ES-I3 (cell line): Measurements from ENCODE around the gene DAZAP1.
"Not testable (repeated sequence)": the region's sequence is repeated elsewhere in the genome, so short reads cannot be mapped to it uniquely, and the experiment has no call there.

Source experiments
- H3K36me3 ChIP-seq: 2 replicates; pipeline ENCODE4 v1.6.1; 2013; ENCODE audit warnings: mild to moderate bottlenecking, low read length, control low read depth, moderate library complexity; ENCODE audit not compliant: insufficient read depth
- H3K4me1 ChIP-seq: 2 replicates; pipeline ENCODE4 v1.6.1; 2013; ENCODE audit warnings: mild to moderate bottlenecking, control low read depth, low read length; ENCODE audit not compliant: insufficient read depth
- H3K9ac ChIP-seq: 2 replicates; pipeline ENCODE4 v1.6.1; 2013; ENCODE audit warnings: low read depth, mild to moderate bottlenecking, low read length, moderate library complexity
- H3K9me3 ChIP-seq: 2 replicates; pipeline ENCODE4 v1.6.1; 2013; ENCODE audit warnings: mild to moderate bottlenecking, low read length, moderate library complexity; ENCODE audit not compliant: control insufficient read depth, insufficient read depth

The DAZAP1 gene

DNA sequence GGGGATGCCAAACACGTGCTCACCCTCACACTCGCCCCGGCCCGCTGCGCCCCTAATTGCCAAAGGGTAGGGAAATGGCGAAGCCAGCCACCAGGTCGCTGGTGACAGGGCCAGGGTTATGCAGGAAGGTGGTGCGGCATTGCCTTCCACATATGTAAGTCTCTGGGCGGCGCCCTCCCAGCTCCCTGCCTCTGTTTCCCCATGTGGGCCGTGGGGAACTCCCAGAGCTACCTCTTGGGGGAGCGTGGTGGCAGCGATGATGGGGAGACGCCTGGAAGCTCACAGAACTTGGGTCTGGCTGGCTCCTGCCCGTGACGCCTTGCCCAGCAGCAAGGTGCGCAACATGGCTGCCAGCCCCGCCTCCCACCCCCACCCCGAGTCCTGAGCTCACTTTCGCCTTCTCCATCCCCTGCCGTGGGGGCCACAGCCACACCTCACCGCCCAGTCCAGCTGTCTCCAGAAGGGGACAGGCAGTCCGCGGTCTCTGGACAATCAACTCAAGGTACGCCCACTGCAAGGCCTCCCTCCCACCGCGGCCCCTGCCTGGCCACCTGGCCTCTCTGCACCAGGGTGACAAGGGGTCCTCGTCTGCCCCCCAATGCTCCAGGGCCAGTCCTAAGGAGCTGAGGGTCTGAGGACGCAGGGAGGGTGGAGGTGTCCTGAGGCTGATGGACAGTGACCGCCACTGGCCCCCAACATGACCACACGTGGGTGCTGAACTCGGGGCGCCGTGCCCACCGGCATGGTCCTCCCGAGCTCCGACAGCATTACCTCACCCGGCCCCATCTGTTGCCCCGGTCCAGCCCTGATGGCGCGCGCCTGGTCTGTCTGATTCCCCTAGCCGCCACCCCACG lies 65.1 kb downstream of the DAZAP1 start:
- Histone ChIP-seq H3K36me3 (peaks cover 3% of the 10 kb centered on the region), H3K9ac (no peak overlapping the region), H3K9me3 (no peaks in the 10 kb centered on the region), H3K4me1 (no peaks in the 10 kb centered on the region; the same call in 1 of the 2 replicates)

DNA sequence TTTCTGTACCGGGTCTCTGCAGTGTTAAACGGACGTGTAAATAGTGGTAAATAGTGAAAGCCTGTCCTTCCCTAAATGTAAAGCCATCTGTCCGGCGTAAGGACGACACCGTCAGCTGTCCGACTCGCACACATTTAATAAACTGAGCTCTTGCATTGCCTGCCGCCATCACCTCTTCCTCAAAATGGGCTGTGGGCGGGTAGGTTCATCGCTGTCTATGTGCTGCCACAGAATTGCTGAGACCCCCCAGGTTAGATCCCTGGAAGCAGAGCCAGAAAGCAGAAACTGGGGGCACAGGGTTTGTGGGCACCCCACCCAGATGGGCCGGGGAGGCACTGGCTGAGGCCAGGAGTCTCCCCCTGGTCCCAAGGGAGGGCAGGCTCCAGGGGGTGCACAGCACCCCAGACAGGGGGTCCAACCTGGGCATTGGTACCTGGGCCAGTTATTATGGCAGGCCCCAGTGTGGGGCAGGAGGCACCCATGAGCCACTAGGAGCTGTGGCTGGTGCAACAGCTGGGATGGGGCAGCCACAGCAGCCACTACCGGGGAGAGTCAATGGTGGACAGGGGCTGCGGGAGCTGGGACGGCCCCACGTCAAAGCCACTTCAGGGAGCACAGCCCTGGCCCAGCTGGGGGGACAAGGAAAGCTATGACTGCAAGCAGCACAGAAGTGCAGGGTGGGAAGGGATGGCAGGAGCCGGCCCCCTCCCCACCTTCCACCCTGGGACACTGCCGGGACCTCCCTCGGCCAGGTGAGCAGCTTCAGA lies 65.9 kb downstream of the DAZAP1 start:
- Histone ChIP-seq H3K9me3 (no peaks in the 10 kb centered on the region), H3K36me3 (peaks cover 4% of the 10 kb centered on the region), H3K4me1 (no peaks in the 10 kb centered on the region; the same call in 1 of the 2 replicates), H3K9ac (no peak overlapping the region)

DNA sequence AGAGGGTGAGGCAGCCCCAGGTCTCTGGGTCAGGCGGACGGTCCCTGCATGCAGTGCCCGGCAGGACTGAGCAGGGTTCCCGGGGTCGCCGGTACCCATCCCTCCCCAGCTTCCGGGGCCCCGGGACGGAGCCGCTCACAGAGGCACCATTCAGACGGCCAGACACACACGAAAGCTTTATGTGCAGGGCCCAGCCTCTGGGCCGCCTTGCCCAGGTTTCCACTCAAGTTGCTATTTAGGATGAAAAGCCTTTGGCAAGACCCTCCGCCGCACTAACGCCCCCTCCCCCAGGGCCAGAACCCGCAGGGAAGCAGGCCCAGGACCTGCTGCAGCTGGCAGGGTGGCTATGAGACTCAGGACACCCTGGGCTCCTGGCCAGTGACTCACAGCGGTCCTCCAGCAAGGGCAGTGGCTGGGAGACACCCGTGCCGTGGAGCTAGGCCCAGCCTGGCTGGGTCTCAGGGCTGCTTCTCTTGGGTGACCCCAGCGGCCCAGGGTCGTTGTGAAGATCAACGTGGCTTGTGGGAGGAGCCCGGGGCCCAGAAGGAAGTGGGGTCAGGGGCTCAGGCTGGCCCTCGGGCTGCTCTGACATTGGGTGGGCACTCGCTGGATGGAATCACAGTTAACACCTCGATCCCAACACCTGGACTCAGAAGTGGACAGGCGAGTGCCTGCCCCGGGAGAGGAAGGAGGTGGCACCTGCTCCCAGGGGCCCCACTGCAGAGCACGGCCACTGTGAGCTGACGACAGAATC lies 66.8 kb downstream of the DAZAP1 start:
- Histone ChIP-seq H3K9ac (no peak overlapping the region), H3K9me3 (no peaks in the 10 kb centered on the region), H3K4me1 (no peaks in the 10 kb centered on the region; the same call in 1 of the 2 replicates), H3K36me3 (peaks cover 4% of the 10 kb centered on the region)

DNA sequence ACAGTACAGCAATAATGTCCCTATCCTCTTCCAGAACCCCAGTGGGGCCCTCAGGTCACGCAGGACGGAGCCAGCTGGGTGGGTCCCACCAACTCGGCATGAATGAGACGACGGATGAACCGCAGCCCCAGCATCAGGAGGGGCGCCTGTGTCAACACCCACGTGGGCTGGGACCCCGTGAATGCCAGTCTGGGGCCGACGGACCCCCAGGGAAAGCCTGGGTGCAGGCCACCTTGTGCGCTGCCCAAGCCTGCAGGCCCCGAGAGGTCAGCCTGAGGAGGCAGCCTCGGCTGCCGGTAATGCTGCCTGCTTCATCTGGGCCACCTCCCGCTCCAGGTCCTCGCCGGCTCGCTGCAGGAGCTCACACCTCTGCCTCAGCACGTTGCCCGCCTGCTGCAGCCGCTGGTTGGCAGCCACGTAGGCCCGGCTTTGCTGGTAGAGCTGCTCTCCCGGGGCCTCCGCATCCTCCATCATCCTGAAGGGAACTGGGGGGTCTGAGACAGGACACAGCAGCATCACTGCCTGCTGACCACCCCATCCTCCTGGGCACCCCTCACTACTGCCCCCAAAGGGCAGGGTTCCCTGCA lies 67.5 kb downstream of the DAZAP1 start:
- Histone ChIP-seq H3K9me3 (no peaks in the 10 kb centered on the region), H3K36me3 (peaks cover 4% of the 10 kb centered on the region), H3K4me1 (no peaks in the 10 kb centered on the region; the same call in 1 of the 2 replicates), H3K9ac (no peak overlapping the region)

DNA sequence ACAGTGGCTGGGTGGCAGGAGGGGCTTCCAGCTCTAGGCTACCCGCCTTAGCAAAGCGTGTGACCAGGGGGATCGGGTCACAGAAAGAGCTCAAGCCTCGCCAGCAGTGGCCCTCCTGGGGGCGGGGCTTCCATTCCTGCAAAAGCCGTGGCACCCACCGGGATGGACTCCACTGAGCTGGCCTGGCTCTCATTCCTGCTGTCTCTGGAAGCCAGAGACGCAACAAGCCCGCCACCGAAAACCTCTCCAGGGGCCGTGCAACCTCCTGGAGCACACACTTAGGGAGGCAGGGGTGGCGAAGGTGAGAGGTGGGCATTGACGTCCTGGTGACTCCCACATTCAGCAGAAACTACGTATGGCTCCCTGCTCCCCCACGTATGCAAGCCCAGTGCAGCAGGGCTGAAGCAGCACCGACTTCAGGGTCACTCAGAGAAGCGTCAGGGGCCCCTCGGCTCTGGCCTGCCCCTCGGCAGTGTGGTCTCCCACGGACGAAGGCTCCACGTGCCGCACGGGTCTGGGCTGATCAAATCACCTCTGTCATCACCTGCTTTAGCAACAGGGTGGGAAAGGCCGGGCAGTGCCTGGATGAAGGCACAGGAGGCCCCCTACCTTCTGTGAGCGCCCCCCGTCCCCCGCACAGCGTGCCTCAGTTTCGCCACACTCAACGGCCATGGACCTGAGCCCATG lies 68.5 kb downstream of the DAZAP1 start:
- no peaks in the 10 kb centered on the region for H3K4me1 ChIP-seq
- H3K9me3 ChIP-seq, result no peaks in the 10 kb centered on the region
- H3K9ac ChIP-seq, result no peak overlapping the region
- peaks cover 4% of the 10 kb centered on the region for H3K36me3 ChIP-seq

DNA sequence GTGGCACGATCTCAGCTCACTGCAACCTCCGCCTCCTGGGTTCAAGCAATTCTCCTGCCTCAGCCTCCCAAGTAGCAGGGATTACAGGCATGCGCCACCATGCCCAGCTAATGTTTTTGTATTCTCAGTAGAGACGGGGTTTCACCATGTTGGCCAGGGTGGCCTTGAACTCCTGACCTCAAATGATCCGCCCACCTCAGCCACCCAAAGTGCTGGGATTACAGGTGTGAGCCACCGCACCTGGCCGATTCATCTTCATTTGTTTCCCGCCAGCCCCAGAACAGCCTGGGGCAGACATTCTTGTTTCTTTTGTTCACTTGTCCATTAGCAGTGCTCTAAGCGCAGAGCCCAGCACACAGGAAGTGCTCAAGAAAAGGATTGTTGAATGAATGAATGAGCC lies 69.7 kb downstream of the DAZAP1 start:
- H3K36me3 ChIP-seq, H3K4me1 ChIP-seq, H3K9ac ChIP-seq, H3K9me3 ChIP-seq: not testable (repeated sequence)

DNA sequence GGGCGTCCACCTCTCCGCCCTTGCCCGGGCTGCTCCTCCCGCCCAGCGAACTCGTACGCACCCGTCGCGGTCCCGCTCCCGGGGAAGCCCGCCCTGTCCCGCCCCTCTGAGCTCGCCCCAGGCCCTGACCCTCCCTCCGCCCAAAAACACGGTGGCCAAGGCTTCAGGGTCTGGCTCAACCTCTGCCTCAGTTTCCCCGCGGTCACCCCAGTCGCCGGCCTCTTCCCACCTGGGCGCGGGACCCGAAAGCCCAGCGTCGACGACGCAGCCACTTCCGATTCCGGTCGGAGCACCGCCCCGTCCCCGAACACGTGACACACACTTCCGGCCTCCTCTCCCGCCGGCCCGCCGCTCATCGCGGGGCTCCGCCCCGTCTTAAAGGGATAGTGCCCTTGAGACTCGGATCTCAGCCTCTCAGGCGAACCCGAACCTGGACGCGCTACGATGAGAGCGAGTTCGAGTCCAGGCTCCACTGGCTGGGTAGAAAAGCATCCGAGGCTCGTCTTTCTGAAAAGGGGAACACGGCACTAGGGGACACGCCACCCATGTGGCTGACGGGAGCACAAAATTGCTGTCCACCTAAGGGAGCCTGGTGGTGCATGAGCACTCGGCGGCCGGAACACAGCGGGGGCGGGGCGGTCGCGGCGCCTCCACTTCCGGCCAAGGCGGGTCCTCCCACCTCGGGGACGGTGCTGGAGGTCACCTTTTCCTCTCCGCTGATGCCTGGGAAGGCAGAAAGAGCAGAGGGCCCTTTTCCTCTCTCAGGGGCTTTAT lies 71.7 kb downstream of the DAZAP1 start, which contains the start of gene C19orf25:
Gene C19orf25, minus strand, starts transcription at position 282 of the 774 bp plus-strand sequence. CDS start 312 bp downstream, outside the sequence.
- Histone ChIP-seq H3K9me3 (no peaks in the 10 kb centered on the region), H3K9ac (peak within 1 kb of the TSS; percentile 99), H3K36me3 (peaks cover 4% of the 10 kb centered on the region), H3K4me1 (no peaks in the 10 kb centered on the region)

DNA sequence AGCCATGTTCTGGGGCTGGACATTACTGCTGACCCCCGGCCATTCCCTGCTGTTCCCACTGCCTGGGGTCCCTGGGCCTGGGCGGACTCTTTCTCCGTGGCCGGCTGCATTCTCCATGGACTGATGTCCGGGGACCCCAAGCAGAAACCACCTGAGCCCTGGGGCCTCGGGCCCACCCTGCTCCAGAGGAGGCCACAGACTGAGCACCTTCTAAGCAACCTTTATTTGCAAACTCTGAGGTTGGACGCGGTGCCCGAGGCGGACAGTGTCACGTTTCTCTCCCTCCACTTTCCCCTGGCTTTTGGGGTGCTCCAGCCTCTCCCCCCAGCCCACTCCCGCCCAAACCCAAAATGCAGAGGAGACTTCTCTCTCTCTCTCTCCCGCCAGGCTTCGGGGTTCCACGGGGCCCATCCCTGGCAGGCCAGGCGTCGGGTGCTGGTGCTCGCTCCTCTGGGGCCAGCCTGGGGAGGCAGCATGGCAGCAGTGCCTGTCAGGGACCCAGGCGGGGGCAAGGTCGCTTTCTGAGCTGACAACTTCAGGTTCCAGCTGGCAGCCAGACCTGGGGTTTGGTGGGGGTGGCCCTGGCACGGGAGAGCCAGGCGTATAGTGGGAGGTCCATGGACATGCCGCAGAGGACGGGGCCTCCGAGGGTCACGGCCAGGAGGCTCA lies 74.0 kb downstream of the DAZAP1 start:
- Histone ChIP-seq H3K4me1 (no peaks in the 10 kb centered on the region), H3K36me3 (peaks cover 4% of the 10 kb centered on the region), H3K9me3 (no peaks in the 10 kb centered on the region), H3K9ac (no peak overlapping the region)

DNA sequence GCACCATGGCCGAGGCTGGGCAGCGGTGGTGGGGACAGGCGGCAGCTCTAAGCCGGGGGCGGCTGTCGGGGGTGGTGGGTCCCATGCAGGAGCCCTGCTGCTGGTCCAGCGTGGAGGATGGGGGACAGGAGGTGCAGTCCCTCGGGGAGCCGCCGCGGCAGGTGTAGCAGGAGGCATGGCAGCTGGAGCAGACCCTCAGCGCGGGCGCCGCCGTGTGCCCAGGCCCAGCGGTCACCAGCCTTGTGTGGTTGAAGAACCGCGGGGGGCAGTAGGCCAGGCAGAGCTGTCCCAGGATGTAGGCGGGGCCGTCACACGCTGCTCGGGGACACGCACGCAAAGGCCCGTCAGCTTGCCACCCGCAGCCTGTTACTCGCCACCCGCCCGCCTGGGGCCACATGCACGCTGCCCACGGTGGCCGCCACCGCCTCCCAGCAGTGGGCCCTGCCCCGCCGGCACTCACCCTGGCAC lies 74.5 kb downstream of the DAZAP1 start:
- no peaks in the 10 kb centered on the region for H3K4me1 ChIP-seq
- H3K9me3 ChIP-seq, result no peaks in the 10 kb centered on the region
- H3K9ac ChIP-seq, result no peak overlapping the region
- H3K36me3 ChIP-seq, result peaks cover 4% of the 10 kb centered on the region

DNA sequence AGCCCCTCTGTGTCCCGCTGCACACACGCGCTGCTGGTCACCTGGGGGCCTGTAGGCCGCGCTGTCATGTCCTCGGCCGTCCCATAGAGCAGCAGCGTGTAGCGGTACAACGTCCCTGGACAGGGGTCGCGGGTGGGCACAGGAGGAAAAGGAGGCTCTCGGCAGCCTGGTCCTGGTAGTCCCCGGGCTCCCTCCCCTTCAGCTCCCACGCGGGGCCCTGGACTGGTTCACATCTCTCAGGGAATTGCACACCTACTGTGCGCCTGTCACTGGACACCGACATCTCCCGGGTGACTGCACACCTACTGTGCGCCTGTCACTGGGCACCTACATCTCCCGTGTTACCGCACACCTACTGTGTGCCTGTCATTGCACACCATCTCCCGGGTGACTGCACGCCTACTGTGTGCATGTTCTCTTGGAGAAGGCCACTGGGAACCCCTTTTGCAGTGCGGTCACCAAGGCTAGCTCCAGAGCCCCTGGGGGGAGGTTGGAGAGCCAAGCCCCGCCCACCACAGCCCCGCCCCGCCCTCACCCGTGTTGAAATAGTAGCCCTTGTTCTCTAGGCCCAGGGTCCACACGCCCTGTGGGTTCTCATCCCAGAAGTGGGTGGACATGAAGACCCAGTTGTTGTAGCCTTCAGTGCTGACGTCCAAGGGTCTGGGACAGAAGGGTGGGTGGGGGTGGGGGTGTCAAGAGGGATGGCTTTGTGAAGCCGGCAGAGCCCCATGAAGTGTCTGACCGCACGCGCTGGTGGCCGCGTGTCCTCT lies 75.2 kb downstream of the DAZAP1 start:
- no peak overlapping the region for H3K9ac ChIP-seq
- H3K9me3 ChIP-seq, result no peaks in the 10 kb centered on the region
- no peaks in the 10 kb centered on the region for H3K4me1 ChIP-seq
- peaks cover under 1% of the 10 kb centered on the region; the same call in 1 of the 2 replicates for H3K36me3 ChIP-seq

DNA sequence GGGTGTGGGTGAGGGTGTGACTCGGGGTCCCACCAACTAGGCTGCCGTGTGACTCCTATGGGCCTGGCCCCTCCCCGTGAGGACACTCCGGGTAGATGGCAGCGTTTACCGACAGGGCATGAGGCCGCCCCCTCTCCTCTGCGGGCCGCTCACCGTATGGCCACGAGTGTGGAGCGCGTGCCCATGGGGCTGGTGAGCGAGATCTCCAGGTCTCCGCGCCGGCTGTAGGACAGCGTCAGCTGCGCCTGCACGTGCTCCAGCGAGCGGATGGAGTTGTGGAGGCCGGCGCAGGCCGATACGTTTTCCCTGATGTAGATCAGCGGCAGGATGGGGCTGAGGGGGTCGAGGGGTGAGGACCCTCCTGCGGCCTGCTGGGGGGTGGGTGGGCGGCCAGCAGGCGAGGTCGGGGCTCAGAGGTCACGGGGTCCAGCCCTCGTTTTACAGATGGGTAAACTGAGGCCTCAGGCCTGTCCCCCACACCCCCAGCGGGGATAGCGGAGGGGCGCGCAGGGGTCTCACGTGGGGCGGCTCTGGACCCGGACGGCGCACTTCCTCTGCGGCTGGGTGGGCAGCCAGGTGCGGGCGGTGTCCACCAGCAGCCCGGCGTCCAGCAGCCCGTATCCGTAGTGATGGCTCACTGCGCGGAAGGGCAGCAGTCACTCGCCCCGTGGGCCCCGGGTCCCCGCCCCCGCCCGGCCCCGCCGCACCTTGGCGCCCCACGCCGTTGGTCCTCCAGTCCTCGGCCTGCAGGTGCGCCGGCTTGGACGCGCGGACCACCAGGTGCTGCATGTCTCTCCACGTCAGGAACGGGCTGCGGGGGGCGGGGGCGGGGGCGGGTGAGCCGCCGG lies 76.0 kb downstream of the DAZAP1 start:
- Histone ChIP-seq H3K9ac (no peak overlapping the region), H3K9me3 (no peaks in the 10 kb centered on the region), H3K4me1 (no peaks in the 10 kb centered on the region), H3K36me3 (no peaks in the 10 kb centered on the region)
